ENCODE results near the gene FIP1L1. TPM values are rescaled to one million over a fixed set of nuclear protein-coding genes. Genes with fewer than 3 reads are reported as not detected.
"Not testable (repeated sequence)": the region's sequence is repeated elsewhere in the genome, so short reads cannot be mapped to it uniquely, and the experiment has no call there.

The FIP1L1 gene
- total RNA-seq, 1 donor from 2014 or later, result 66.2 TPM

DNA sequence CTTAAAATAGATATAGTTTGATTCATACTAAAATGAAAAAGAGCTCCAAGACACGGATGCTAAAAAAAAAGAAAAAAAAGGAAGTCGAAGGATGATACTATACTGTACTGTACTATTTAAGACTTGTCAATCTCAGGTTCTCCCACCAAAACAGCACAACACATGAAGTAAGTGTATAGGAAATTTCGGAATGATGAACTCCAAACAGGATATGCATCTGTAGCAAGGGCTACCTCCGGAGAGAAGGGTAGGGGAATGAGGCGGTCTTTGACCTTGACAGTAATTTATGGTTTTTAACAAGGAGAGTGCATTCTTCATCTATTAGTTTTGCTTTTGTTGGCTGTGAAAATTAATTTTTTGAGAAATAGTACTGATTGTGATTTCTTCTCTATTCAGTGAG, 541 bp upstream of the FIP1L1 start:
- no peak for DNase-seq

DNA sequence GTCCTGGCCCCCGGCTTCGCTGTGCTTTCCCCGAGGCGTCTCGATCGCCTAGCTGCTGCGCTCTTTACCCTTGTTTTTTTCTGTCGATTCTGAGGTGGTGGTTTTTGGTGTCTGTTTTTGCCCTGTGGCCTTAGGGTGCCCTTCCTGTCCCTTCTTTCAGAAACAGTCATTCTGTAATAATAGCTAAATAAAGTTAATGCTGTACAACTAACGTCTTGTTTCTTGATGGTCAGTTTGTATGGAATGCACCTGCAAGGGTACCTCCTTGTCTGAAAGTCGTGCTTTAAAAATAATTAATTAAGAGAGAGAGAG, 686 bp downstream of the FIP1L1 start:
- no peak for DNase-seq

DNA sequence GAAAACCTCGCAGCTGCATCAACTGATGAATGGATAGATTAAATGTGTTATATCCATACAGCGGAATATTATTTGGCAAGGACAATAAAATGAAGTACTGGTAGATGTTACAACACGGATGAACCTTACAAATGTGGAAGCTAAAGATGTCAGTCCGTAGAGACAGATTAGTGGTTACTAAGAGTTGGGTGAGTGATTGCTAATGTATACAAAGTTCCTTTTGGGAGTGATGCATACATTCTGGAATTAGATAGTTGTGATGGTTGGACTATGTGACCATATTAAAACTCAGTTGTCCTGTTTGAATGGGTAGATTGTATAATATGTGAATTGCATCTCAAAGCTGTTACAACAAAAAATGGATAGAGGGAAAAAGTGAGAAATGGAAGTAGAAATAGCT, 2.8 kb downstream of the FIP1L1 start:
- no peak for DNase-seq

DNA sequence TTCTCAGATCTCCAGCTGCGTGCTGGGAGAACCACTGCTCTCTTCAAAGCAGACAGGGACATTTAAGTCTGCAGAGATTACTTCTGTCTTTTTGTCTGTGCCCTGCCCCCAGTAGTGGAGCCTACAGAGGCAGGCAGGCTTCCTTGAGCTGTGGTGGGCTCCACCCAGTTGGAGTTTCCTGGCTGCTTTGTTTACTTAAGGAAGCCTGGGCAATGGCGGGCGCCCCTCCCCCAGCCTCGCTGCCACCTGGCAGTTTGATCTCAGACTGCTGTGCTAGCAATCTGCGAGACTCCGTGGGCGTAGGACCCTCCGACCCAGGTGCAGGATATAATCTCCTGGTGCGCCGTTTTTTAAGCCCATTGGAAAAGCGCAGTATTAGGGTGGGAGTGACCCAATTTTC, 32.0 kb downstream of the FIP1L1 start:
- not testable (repeated sequence) for DNase-seq

DNA sequence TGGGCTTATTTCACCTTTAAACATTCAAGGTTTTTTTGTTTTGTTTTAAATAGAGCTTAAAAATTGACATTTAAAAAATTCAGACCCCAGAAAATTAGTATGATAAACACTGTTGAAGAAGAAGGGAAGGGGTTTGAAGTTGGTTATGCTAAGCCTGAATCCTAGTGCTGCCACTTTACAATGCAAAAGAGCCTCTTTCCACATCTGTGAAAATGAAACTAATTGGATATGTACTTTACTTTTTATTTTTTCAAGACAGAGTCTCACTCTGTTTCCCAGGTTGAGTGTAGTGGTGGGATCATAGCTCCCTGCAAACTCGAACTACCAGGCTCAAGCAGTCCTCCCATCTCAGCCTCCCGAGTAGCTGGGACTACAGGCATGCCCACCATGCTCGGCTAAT, 41.8 kb downstream of the FIP1L1 start:
- DNase-seq, result no peak

DNA sequence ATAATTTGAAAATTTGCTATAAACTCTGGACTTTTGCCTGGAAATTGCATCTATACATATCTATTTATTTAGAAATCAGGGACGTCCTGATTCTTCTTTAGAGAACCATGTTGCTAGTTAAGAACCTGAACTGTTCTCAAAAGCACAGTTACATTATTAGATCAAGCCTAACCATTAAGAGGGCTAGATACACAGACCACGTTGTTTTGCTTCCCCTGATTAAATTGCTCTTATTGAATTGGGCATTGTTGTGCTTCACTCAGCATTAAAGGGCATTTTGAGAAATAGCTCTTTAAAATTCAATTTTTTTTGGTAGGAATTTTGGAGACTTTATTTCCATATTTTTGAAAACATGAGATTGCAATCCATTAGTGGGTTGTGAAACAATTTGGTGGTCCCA, 44.4 kb downstream of the FIP1L1 start:
- DNase-seq, result no peak

DNA sequence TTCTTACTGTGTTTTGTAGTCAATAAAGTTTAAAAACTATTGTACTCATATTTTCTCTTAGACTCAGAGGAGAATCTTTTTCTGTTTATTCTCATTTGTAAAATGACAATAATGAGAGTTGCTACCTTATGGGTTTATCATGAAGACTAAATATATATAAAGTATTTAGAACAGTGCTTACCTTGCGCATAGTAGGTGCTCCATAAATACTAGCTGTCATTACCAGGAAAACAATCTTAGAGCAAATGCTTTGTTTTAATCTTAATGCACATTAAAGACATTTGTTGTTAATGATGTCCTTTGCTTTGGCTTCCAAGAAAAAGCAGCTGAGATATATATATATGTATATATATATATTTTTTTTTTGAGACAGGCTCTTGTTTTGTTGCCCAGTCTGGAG, 44.9 kb downstream of the FIP1L1 start:
- no peak for DNase-seq

GRCh38 chr4:53424280-53424679, 46.8 kb downstream of the FIP1L1 start:
- no peak for DNase-seq

- DNase-seq, result no peak
Observed at GRCh38 chr4:53427366-53427765, 49.9 kb downstream of the FIP1L1 start.

DNA sequence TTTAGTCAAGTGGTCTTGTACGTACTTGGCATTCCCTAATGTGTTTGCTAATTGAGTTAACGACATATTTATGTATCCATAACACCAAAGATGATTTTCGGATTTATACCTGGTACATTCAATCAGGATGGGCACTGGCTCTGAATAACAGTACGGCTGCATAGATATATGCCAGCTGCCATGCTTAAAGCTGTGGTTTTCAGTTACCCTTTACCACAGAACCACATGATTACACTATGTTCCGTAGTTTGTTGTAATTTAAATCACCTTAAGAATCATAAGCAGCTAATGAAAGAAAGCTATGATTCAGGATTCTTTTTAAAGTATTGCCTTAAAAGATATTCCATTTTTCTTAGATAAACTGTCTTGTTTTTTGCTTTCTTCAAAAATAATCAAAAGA, 53.6 kb downstream of the FIP1L1 start:
- no peak for DNase-seq

DNA sequence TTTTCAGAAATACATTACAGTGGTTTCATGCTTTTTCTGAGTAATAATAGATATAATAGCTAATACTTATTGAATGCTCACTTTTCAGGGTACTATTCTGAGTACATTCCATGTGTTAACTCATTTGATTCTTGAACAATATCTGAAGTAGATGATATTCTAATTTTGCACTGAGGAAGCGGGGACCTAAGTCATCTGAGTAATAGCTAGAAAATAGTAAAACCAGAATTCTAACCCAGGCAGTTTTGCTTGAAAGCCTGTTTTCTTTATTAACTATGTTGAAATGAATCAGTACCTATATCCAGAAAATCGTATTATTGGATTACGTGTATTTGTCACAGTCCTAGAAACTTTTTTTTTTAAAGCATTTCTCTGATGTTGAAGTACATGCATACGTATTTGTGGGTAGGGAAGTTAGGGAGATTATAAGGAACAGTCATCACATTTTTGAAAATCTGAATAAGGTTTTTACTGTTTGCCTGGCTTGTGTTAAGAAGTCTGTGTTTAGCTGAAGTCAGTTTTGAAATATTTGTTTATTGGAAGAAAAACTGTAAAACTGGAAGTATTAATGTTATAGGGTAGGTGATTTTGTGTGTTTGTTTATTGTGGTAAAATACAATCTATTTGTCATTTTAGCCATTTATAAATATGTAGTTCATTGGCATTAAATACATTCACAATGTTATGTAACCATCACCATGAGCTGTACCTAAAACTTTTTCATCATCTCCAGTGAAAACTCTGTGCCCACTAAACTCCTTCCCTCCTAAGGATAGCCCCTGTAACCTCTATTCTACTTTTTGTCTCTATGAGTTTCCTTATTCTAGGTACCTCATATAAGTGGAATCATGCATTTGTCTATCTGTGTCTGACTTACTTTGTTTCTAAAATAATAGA, 55.3 kb downstream of the FIP1L1 start:
- DNase-seq, result no peak

GRCh38 chr4:53436251-53436650, 58.8 kb downstream of the FIP1L1 start:
- DNase-seq, result no peak

GRCh38 chr4:53441564-53441963, 64.1 kb downstream of the FIP1L1 start:
- no peak for DNase-seq

DNA sequence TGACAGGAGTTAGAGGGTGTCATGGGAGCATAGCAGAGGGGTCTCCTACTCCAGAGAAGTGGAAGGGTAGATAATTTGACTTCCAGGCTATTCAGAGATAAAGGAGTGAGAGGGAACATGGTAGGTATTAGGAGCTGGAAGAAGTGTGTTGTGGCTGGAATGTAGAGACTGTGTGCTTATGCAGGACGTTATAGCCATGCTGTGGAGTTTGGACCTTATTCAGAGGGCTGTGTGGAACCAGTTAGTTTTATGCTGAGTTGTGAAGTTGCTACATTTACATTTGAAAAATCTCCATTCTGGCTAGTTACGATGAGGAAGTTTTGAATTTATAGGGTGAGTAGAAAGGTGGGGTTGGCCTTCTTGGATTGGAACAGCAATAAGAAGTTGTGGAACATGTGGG, 67.5 kb downstream of the FIP1L1 start:
- DNase-seq, result no peak

DNA sequence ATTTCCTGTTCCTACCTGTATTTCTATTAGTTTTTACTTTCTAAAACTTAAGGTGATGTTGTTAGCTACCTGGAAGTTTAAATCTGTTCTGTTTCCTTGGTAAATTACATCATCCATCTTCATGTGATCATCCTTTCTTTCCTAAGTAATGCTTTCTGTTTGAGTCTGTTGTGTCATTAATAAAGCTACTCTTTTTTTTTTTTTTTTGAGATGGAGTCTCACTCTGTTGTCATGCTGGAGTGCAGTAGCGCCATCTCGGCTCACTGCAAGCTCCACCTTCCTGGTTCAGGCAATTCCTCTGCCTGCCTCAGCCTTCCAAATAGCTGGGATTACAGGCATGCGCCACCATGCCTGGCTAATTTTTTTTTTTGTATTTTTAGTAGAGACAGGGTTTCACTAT, 73.3 kb downstream of the FIP1L1 start:
- no peak for DNase-seq

DNA sequence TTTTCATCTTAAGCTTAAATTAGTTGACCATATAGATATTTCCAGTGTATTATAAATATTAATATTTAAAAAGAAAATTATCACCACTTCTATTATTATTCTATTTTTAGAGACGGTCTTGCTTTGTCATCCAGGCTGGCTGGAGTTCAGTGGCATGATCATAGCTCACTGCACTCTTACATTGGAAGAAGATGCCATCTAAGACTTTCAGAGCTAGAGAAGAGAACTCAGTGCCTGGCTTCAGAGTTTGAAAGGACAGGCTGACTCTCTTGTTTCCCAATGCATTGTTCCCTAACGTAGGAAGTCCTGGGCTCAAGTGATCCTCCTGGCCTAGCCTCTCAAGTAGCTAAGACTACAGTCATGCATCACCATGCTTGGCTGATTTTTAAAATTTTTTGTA, 75.9 kb downstream of the FIP1L1 start:
- no peak for DNase-seq

DNA sequence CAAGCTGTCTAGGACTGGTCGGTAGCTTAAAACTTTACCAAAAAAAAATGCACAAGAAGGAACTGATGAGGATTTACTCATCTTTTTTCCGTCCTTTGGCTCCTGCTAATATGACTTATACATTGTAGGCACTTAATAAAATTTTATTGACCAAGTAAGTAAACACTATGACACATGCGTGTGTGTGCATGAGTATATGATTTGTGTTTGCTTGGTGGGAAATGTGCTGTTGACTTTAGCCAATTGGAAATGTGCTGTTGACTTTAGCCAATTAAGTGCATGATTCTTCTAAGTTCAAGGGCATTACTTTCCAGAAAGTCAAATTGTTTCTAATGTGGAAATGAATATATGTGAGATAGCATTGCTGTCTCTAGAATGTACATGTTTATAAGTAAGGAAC, 78.3 kb downstream of the FIP1L1 start:
- no peak for DNase-seq

DNA sequence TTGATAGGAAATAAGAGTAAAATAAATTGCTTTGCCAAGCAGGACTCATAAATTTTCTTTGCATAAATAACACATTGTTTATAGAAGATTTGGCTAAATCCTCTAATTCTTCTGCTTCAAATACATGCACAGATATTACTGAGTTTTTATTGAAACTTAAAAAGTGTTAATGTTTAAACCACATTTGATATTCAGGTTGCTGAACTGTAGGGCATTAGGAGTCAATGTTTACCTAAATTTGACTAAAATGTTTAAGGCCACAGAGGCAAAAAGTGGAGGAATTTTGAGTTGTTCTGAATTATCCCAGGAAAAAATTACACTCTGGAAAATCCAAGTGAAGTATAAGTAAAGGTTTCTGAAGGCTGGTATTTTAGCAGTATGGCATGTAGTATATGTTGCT, 78.7 kb downstream of the FIP1L1 start:
- DNase-seq, result no peak

- no peak for DNase-seq
Observed at GRCh38 chr4:53459548-53459947, 82.1 kb downstream of the FIP1L1 start.

GRCh38 chr4:53461244-53461643, 83.8 kb downstream of the FIP1L1 start:
- no peak for DNase-seq

GRCh38 chr4:53463340-53463739, 85.9 kb downstream of the FIP1L1 start:
- DNase-seq, result no peak

GRCh38 chr4:53465281-53465680, 87.8 kb downstream of the FIP1L1 start:
- DNase-seq, result peak; percentile 65

- no peak for DNase-seq
Observed at GRCh38 chr4:53465891-53466290, 88.5 kb downstream of the FIP1L1 start.

- DNase-seq, result not testable (repeated sequence)
Observed at GRCh38 chr4:53466576-53466975, 89.1 kb downstream of the FIP1L1 start.
